GM19351 (cell line): Measurements from ENCODE around the gene URAD.

Source experiments
- ATAC-seq: cut with Tn5 transposase; IDR thresholded peaks from one replicate; pipeline ENCODE4 v1.9.1; 2021; ENCODE audit warnings: mild to moderate bottlenecking, moderate library complexity; ENCODE audit not compliant: unreplicated experiment

URAD gene

DNA sequence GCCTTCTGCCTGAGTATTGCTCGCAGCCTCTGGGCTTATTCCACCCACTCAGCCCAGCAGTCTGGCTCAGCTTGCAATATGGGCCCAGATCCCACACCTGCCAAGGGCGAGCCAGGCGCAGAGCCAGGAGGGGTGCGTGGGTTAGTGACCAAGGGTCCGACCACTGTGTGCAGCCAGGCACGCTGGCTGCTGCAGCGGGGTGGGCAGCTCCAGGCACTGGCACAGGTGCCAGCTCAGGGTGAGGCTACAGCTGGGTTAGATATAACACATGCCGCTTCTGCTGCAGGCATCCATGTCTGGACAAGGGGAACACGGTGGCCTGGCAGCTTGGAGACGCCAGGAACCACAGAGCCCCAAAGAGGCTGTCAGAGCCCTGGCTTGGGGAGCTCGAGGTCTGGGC lies 12.6 kb upstream of the URAD start:
- no peak for ATAC-seq

DNA sequence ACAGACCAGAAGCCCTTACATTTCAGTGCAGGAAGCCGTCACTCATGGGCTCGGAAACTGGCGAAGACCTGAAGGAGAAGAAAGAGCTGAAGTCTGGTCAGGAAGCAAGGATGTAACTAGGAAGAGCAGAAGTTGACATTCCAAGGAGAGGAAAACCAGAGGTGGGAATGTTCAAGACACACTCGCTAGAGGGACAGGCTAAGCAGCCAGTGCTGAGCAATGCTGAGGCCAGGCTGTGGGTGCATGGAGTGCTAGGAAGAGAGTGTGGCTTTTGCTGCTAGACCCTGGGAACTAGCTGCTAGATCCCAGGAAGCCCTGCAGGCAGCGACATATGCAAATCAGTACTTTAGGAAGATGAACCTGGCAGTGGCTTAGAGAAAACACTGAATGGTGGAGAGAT lies 12.1 kb upstream of the URAD start:
- ATAC-seq, result no peak

DNA sequence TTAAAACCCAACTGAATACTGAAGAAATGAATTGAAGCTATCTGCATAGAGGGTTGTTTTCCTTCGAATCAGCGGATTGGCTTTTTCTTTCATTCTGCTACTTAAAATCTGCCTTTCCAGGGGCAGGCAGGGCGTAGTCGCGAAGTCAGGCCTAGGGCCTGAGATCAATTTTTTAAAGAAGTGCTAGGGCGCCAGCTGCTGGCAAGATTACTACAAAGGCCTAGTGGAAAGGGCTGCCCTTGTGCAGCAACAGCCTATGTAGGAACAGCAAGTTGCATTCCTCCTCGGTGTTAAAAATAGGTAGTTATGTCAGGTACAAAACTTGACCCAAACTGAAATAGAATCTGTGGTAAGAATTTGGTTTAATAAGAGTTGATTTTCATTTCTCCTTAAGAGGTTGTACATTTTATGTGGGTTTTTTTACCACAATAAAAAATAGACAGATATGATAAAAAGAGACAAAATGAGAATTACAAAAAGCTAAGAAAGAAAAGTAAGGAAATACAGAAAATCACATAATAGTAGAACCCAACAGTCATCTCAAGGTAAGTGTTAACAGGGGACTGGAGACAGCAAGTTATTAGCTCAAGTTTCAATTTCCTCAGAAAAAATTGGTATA lies 9.5 kb upstream of the URAD start:
- ATAC-seq, result no peak

DNA sequence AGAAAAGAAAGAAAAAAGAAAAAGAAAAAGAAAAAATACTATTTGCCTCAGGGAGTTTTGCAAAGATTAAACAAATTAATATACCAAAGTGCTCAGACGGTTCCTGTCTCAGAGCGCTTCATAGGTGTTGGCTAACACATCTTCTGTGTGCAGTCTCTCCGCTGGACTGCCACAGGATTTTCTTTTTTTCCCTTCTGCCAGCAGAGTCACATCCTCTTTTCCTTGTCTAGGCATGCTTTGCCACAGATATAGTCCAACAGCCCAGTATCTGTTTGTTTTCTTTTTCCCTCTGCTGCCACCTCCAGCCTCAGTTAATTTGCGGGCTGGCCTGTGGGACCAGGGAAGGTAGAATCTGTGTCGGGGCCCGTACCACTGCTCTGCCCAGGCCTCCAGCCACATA lies 3.4 kb upstream of the URAD start:
- ATAC-seq, result no peak

DNA sequence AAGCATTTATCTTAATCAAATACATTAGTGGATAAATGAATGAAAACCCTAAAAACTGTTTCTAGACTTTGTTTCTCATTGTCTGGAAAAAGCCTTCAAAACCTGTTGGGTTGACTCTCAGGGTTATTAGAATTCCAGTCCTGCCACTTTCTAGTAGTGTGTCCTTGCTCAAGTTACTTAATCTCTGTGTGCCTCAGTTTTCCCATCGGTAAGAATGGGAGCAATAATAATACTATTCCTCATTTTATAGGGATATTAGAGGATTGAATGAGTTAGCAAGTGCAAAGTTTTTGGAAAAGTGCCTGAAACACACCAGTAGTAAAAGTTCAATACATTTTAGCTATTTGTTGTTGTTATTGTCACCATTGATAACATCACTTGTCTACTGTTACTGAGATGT lies 2.9 kb downstream of the URAD start:
- ATAC-seq, result no peak

DNA sequence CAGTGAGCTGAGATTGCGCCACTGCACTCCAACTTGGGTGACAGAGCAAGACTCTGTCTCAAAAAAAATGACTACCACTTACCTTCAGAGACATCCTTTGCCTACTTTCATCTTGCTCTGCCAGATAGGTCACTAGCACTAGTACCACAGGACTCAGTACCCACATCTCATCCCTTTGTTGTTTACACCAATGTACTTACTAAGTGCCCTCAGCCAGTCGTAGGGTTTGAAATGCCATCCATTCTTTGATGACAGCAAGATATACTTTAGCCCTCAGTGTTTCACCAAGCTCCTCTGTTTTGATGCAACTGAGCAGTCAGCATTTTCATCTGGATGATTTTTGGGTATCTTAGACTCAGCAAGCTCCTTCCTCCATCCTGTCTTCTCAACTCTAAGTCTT lies 6.1 kb downstream of the URAD start:
- no peak for ATAC-seq

DNA sequence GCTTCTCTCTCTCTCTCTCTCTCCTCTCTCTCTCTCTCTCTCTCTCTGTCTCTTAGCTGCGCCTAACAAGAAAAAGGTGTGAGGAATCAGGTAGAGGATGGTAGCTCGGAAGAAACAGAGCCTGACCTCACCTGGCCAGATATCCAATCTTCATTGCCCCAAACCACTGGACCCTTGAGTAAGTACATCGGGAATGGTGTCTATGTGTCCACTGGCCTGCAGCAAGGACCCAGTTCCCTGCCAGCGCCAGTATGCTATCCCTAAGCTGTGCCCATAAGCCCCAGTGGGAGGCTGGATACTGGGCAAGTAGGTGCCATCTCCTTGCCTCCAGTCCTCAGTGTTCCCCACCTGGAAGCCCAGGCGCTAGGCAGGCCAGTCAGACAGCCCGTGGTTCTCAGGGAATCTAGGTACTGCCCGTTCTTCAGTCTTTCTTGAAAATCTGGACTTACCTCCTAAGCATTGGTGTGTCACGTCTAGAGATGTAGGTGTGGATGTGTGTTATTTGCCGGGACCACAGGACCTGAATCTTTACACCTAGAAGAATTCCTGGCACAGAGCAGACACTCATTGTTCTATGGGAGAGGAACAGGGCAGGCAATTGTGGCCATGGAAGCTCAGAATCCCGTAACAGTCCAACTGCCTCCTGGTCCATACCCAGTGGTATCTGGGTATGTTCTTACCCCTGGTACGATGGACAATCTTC lies 7.3 kb downstream of the URAD start:
- ATAC-seq, result no peak

DNA sequence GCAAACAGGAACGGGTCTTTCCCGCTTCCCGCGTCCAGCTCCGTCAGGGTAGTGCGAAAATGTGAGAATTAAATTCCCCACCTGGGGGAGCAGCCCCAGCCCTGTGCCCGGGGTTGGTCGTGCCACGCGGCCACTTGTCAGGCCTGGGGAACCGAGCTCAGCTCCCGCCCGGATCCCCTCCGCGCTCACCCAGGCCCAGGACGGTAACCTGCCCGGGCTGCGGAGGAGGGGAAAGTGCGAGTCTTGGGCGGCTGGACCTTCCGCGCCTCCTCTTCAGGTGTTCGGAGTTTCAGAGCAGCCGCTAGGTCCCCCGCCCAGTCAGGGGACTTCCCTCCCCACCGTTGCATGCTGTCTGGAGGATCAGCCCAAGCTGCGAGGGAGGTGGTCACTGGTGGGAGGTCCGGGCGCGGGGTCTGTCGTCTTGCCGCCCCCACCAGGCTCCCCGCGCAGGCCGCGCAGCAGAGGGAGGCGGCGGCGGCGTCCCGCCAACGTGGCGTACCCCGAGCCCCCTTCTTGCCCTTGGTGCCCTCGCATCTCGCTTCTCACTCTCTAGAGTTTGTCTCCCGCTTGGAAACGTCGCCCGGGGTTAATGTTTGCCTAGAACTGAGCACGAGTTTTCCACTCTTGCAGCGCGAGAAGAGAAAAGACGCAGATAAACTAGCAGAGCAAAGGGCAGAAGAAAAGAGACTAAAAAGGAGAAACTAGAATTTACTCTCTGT lies 8.1 kb downstream of the URAD start:
- no peak for ATAC-seq

DNA sequence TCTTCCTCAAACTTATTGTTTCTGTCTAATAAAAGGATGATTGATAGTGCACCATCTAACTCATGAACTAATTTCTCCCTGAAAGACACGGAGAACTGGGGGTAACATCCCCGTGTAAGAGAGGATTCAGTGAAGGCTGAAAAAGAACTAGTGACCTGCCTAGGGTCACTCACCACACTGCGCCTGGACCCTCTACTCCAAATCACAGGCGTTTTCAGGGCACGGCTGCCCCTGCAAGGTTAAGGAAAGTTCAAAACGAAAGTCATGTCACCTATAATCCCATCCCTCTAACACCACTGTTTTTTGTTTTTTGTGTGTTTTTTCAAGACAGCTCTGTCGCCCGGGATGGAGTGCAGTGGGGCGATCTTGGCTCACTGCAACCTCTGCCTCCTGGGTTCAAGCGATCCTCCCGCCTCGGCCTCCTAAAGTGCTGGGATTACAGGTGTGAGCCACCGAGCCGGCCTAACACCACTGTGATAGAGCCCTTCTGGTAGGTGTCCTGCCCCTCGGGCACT lies 8.7 kb downstream of the URAD start:
- no peak for ATAC-seq

DNA sequence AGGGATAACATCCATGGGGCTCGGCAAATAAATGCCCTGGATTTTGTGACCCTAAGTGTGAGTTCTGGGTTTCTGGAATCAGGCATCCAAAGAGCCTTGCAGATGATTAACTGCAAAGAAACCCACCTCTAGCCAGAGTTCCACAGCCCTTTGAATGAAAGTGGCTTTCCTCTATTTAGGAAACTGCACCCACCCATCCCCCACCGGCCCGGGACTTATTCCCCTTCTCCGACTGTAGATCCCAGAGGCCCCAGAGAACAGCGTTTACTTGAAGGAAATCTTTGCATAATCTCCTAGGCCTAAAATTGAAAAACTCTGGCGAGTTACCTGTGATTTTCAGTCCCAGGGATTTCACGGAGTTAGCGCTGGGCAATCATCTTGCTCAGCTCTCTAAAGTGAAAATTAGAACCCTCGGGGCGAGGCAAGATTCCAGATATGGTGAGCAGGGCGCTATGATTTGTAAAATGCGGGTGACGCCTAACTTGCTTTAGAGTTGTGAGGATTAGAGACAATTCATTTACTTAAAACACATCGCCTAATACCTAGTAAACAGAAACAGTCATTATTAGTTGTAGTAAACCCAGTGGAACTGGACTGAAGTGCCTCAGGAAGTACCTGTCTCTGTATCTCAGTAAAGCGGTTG lies 9.4 kb downstream of the URAD start:
- ATAC-seq, result no peak

DNA sequence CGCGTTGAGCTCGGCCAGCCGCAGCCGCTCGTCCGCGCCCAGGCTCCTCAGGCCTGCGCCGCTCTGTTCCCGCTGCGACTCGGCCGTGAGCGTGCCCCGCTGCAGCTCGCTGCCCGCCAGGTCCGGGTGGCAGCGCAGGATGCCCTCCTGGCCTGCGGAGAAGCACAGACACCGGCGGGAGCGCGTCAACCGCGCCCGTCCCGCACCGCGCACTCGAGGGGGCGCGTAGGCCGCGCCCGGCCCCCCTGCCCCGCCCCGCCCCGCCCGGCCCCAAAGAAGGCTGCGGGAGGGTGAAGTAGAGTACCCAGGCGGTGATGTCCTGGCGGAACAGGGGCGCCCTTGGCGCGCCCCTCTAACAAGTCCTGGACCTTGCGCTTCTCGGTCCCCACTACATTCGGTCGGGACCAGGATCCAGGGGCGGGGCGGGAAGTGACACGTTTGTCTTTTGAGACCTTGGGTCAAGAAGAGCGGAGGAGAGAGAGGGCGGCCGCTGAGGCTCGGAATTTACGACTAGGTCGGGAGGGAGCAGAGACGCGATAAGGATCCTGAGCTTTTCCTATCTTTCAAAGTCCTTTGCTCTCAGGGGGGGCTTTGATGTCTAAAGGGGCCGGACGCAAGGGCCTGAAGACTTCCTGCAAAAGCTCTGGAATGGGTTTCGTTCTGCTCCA lies 10.1 kb downstream of the URAD start:
- no peak for ATAC-seq

DNA sequence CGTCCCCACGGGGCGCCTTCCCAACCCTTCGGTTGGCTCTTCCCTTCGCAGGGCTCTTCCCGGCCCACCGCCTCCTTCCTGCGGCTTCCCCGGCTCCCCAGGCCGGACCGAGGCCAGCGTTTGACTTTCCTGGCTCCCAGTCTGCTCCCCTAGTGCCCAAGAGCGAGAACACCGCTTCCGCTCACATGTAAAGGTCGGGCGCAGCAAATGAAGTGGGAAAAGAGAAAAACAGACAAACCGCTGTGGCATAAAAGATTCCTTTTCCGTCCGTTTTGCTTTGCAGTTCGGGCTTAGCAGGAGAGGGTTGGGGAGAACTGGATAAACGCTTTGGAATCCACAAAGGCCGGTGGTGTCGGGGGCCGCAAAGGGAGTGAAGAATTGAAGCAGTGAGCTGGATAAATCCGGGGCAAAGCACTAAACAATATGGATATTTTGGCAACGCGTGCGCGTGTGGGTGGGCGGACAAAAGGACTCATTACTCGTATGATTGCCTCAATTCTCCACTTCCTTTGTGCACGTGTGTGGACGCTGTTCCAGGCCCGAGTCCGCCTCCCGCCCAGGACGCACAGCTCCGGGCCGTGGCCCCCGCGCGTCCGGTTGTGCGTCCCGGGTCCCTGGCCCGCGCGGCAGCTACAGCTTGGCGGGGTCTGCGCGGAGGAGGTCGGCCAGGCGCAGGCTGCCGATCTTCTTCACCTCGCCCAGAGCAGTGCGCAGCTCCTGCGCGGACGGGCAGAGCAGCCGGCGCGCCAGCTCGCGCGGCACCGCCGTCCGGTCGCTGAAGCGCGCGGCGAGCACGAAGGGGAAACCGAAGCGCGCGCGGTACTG lies 10.8 kb downstream of the URAD start:
- ATAC-seq, result no peak

DNA sequence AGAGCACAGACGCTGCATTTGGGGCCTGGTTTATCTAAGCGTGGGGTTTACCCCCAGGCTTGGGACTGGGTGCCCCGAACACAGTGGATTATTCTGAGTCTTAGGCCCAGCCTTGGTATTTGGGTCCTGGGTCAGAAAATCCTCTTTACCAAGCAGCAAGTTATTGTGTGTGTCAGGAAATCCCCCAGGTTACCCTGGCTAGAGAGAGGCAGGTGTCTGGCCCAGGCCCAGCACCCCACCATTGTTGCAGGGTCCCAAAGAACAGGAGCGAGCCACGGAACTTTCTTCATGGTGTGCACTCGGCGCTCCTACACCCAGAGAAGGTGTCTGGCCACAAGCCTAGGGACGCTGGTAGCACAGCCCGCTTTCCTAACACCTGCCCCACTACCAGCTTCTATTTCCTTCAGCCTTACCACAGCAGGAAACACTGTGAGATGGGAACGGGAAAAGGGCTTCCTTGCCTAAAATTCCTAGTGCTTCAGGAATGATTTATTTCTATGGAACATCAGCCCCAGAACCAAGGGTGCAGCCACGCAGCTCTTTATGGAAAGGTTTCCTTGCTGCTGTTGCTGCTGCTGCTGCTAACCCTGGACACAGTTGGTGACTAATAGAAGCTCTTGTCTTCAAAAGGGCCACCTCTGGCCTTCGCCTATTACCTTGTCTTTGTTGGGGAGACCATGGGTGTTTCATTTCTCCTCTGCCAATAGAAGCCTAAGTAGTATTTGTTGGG lies 12.0 kb downstream of the URAD start:
- no peak for ATAC-seq

DNA sequence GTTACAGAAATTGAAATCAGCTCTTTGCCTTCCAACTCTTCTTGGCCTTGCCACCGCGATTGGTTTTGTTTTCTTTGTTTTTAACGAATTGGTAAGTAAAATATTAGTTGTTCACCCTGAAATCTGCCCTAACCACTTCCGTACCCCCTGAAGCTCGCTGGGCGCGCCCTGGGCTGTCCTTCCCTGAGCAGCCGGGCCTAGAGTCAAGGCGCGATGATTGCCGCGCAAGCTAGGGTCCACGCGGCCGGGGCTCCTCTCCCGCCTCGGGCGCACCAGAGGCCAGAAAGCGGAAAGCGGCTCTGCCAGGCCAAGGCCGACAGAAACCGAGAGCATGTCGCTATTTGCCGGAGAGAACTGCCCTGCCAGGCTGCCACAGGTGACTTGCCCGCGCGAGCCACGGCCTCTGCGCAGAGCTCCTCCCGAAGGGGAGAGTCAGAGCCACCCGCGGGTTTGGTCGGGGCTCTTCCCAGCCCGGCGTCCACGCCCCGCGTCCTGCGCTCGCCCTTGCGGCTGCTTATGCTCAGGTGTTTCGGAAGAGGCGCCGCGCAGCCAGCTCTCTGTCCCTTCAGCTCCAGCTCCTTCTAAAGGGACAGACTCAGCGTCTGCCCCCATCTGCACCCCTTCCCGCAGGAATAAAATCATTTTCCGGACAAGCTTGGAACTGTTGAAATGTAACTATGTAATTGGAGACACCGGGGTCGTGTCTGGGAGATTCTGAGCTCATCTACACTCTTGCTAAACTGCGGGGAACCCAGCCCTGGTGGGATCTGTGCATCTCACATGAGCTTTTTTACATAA lies 12.7 kb downstream of the URAD start:
- no peak for ATAC-seq

DNA sequence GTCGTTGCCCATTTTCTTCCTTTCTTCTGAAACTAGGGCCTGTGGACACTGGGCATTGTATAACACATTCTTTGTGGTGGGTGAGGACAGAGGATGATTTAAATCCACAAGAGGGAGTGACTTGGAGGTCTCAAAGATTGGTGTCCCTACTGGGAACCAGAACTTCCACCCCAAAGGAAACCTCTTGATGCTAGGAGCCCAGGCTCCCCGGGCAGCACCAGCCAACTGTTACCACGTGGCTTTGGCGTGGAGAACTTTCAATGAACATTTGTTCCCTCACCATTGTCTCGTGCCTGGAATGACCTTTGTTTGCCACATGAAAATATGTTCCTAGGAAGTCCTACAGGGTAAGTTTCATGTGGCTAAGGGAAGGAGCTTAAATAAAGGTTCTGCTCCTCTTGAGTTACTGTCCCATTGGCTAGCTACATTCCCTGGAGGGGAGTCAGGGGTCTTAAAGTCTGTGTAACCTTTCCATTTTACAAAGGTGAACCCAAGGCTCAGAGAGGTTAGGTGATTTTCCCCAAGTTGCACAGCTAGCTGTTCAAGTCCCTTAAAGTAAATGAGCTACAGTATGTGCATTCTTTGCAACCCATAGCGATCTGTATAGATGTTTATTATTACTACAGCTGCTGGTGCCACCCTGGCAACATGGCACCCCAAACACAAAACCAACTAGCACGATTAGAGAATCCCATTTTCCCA lies 14.4 kb downstream of the URAD start:
- ATAC-seq, result no peak

DNA sequence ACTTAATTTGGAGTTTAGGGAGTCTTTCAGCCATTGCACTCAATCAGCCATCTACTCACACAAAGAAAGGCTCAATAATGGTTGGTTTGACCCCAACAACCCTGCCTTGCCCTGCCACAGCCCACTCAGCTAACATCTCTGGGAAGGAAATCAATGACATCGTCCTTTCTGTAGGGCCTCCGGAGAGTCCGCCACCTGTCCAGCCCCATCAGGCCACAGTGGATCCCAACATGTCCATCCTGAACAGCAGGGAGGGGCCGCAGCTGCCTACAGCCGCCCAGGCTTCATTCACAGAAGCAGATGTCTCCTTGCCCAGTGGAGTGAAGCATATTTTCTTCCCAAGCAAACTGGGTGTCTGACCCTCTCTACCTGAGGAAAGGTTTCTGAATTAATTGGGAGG lies 15.2 kb downstream of the URAD start:
- ATAC-seq, result no peak

DNA sequence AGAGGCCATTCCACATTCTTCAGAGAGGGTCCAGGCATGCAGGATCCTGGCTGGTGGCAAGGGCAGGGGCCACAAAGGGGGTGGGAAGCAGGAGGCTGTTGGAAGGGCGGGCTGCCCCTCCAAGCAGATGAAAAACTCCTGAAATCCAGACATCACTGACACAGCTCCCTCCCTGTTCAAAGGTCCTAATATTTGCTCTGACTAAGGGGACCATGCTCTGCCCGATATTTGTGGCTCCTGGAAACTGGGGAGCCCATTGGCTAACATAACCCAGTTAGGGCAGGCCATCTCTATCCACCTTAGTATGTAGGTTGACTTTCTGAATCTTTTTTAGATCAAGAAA lies 16.0 kb downstream of the URAD start:
- ATAC-seq, result no peak

DNA sequence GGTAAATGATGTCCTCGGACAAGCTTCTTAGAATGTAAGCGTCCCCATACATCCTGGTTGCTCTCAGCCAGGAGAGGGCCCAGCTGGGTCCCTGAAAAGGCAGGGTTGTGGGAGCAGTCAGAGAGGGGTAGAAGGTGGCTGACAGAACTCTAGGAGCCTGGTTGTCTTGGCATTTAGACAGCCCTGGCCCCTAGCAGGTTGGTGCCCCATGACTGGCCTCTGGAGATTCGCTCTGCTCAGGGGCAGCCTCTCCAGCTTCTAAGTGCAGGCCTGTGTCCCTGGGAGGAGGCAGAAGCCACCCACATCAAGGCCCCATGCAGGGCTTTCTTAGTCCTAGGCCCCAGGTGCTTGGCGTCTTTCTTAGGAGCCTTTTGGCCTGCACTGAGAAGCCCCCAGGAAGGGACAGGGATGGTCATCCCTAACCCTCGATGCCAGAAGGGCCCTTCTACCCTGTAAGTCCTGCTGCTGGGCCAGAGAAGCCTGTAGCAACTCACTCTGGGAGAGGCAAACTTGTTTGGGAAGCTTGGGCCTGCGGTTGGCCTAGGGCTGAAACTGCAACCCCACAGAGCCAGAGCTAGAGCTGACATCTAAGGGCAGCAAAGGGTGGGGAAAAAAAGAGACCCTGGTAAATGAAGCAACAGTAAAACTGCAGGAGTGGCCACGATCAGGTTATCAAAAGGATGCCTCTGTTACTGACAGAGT lies 16.6 kb downstream of the URAD start:
- no peak for ATAC-seq
